ENCODE results near the gene LYPD6B.

DNA sequence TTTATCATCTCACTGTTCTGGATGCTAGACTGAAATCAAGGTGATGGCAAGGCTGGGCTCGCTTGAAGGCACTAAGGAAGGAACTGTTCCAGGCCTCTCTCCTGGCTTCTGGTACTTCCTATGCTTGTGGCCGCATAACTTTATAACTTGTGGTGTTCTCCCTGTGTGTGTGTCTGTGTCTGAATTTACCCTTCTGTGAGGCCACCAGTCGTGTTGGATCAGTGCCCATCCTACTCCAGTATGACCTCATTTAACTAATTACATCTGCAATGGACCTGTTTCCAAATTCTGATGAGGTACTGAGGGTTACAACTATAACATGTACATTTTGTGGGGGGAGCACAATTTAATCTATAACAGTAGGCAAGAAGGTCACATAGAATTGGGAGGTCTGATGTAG lies 41.6 kb downstream of the LYPD6B start:
- TF ChIP-seq, protein P1, sequence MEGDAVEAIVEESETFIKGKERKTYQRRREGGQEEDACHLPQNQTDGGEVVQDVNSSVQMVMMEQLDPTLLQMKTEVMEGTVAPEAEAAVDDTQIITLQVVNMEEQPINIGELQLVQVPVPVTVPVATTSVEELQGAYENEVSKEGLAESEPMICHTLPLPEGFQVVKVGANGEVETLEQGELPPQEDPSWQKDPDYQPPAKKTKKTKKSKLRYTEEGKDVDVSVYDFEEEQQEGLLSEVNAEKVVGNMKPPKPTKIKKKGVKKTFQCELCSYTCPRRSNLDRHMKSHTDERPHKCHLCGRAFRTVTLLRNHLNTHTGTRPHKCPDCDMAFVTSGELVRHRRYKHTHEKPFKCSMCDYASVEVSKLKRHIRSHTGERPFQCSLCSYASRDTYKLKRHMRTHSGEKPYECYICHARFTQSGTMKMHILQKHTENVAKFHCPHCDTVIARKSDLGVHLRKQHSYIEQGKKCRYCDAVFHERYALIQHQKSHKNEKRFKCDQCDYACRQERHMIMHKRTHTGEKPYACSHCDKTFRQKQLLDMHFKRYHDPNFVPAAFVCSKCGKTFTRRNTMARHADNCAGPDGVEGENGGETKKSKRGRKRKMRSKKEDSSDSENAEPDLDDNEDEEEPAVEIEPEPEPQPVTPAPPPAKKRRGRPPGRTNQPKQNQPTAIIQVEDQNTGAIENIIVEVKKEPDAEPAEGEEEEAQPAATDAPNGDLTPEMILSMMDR (IDR thresholded peaks at IDR 0.05; ENCODE audit: low read length) = no peak
- TF ChIP-seq EZH2 (IDR thresholded peaks at IDR 0.05; ENCODE audit: borderline replicate concordance, low read length) = no peak

Measured in OCI-LY1 (cell line).